ENCODE data around the gene FARP1.

The FARP1 gene

DNA sequence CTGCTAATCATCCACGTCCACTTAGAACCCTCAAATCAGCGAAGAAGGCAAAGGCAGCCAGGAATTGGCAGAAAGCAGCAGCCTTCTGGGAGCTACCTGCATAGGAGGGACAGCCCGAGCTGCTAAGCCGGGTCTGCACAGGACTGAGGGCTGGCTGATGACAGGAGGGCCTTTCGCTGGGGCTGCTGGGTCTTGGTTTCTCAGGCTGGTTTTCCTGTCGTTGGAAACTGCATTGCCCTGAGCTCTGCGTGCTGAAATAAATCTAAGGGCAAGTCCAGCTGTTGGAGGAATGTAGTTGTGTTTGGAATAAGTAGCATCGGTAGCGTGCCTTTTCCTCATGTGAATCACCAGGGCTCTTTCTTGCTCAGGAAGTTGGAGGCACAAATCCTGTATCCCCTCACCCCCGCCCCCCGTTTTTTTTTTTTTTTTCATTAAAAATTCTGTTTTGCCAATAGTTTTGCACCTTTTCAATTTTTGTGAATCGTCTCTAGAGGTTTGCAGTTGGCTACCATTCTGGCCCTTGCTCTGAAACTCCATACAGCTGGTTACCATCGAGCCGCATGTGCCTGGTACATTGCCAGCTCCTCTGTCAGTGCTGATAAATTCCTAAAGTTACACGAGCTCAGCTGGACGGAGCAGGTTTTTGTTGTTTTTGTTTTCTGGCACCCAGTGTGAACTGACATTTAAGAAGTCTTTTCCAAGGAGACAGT is 228.1 kb downstream of the FARP1 start:
- H3K9me3 ChIP-seq (ENCODE audit: control insufficient read depth, low read depth, low read length), result peaks cover 5% of the 10 kb centered on the region
- H3K27ac ChIP-seq (ENCODE audit: low read length), result no peak overlapping the region
- H3K27me3 ChIP-seq (ENCODE audit: control insufficient read depth, insufficient read depth, low read length), result no peaks in the 10 kb centered on the region
- no peak overlapping the region for H3K4me3 ChIP-seq (ENCODE audit: low read length)
- H3K4me1 ChIP-seq (ENCODE audit: control insufficient read depth, low read depth, low read length), result peaks cover 16% of the 10 kb centered on the region
- no peaks in the 10 kb centered on the region for H3K36me3 ChIP-seq (ENCODE audit: control insufficient read depth, low read depth, low read length)
- H3K9ac ChIP-seq (ENCODE audit: low read length), result no peak overlapping the region

DNA sequence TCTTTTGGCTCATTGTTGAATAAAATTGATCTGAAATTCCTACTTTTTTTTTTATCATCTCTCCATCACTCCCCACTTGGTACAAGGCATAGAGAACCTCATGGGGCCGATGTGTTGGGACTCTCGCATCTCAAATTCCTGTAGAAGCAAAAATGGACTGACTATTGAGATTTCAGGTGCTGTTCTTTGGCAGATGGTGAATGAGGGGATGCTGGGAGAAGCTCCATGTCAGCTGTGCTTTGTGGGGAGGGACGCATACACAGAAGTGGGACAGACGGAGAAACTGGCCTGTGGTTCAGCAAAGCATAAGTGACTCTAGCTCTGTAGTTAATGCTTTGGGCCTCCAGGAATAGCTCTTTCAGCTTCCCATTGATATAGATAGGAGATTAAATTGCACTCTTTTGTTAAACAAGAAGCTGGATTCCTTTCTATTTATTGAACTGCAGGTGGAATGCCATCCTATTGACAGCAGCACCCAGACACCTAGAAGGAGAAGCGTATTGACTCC is 228.7 kb downstream of the FARP1 start:
- no peak overlapping the region for H3K4me3 ChIP-seq (ENCODE audit: low read length)
- H3K27ac ChIP-seq (ENCODE audit: low read length), result no peak overlapping the region
- H3K4me1 ChIP-seq (ENCODE audit: control insufficient read depth, low read depth, low read length), result peaks cover 16% of the 10 kb centered on the region
- H3K9ac ChIP-seq (ENCODE audit: low read length), result no peak overlapping the region
- no peaks in the 10 kb centered on the region for H3K27me3 ChIP-seq (ENCODE audit: control insufficient read depth, insufficient read depth, low read length)
- peaks cover 5% of the 10 kb centered on the region for H3K9me3 ChIP-seq (ENCODE audit: control insufficient read depth, low read depth, low read length)
- H3K36me3 ChIP-seq (ENCODE audit: control insufficient read depth, low read depth, low read length), result no peaks in the 10 kb centered on the region

DNA sequence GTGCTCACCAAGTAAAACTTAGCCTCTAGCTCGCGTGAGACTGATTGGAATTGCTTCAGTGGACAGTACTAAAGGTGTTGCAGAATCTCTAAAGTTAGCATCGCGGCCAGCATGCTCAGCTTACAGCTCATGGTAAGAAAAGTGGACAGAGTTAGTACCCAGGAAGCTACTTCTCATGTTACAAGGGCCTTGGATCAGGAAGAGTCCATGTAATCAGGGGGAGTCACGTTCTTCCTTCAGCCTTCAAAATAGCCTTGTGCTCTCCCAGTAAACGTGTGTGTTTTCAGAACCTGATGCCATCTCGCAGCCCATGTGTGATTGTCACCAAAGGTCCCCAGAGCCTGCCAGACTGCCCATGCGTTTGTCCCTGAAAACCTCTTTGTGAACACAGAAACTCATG is 230.0 kb downstream of the FARP1 start:
- Histone ChIP-seq H3K27me3 (ENCODE audit: control insufficient read depth, insufficient read depth, low read length) (no peaks in the 10 kb centered on the region), H3K9me3 (ENCODE audit: control insufficient read depth, low read depth, low read length) (peaks cover 5% of the 10 kb centered on the region), H3K27ac (ENCODE audit: low read length) (no peak overlapping the region), H3K36me3 (ENCODE audit: control insufficient read depth, low read depth, low read length) (no peaks in the 10 kb centered on the region), H3K9ac (ENCODE audit: low read length) (no peak overlapping the region), H3K4me3 (ENCODE audit: low read length) (no peak overlapping the region), H3K4me1 (ENCODE audit: control insufficient read depth, low read depth, low read length) (peaks cover 16% of the 10 kb centered on the region)

DNA sequence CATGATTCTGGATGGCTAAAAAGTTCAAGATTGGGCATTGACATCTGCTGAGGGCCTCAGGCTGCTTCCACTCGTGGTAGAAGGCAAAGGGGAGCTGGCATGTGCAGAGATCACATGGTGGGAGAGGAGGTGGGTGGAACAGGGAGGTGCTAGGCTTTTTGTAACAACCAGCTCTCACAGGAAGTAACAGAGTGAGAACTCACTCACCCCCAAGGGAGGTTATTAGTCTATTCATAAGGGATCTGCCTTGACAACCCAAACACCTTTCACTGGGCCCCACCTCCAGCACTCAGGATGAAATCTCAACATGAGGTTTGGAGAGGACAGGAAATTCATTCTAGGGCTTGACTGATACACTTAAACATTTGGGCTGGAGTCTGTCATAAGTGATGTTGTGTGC is 231.9 kb downstream of the FARP1 start:
- Histone ChIP-seq H3K27ac (ENCODE audit: low read length) (no peak overlapping the region), H3K27me3 (ENCODE audit: control insufficient read depth, insufficient read depth, low read length) (no peaks in the 10 kb centered on the region), H3K36me3 (ENCODE audit: control insufficient read depth, low read depth, low read length) (no peaks in the 10 kb centered on the region), H3K9ac (ENCODE audit: low read length) (no peak overlapping the region), H3K9me3 (ENCODE audit: control insufficient read depth, low read depth, low read length) (peaks cover 5% of the 10 kb centered on the region), H3K4me3 (ENCODE audit: low read length) (no peak overlapping the region), H3K4me1 (ENCODE audit: control insufficient read depth, low read depth, low read length) (peaks cover 16% of the 10 kb centered on the region)

DNA sequence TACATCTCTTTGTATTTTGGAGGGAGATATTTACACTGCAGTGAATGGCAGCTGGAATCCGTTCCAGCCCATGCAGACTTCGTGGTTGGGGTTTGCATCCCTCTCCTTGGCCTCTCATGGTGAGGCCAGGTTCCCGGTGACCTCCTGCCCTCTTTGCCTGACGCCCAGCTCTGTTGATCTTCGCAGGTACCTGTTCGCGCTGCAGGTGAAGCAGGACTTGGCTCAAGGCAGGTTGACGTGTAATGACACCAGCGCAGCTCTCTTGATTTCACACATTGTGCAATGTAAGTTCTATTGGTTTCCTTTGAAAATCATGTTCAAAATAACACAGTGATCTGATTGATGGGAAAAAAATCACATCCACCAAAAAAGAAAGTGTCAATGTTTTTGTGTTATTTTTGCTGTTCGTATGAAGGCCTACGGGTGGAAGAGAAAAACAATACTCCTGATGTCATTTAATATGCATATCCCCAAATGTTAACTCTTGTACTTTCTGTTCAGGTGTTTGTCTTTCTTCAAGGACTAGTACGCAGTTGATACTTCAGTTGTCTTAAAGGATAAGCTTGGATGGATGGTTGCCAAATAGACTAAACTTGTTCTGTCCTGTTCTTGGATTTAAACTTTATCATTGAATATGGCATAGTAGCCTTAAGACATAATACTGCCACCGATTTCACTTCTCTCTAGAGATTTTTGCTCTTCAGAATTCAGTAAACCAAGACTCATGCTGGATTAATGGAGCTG is 234.9 kb downstream of the FARP1 start:
- H3K4me1 ChIP-seq (ENCODE audit: control insufficient read depth, low read depth, low read length), result peaks cover 2% of the 10 kb centered on the region
- peaks cover 5% of the 10 kb centered on the region for H3K9me3 ChIP-seq (ENCODE audit: control insufficient read depth, low read depth, low read length)
- H3K4me3 ChIP-seq (ENCODE audit: low read length), result no peak overlapping the region
- no peak overlapping the region for H3K27ac ChIP-seq (ENCODE audit: low read length)
- no peak overlapping the region for H3K9ac ChIP-seq (ENCODE audit: low read length)
- no peaks in the 10 kb centered on the region for H3K36me3 ChIP-seq (ENCODE audit: control insufficient read depth, low read depth, low read length)
- no peaks in the 10 kb centered on the region for H3K27me3 ChIP-seq (ENCODE audit: control insufficient read depth, insufficient read depth, low read length)

DNA sequence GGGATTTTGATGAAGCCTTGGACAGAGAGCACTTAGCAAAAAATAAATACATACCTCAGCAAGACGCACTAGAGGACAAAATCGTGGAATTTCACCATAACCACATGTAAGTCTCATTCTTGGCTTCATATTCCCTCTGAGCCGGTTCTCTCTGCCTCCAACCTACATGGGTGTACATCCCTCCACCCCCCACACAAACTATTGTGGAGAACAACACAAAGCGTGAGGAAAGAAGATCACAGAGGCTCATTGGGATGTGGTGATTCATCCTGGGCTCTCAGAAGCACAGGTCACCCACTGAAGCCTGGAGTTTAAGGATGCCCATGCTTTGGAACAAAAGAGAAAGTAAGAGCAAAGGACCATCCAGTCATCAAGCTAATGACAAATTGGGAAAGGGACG is 241.8 kb downstream of the FARP1 start:
- H3K4me3 ChIP-seq (ENCODE audit: low read length), result no peak overlapping the region
- H3K9ac ChIP-seq (ENCODE audit: low read length), result no peak overlapping the region
- no peaks in the 10 kb centered on the region for H3K4me1 ChIP-seq (ENCODE audit: control insufficient read depth, low read depth, low read length)
- H3K27me3 ChIP-seq (ENCODE audit: control insufficient read depth, insufficient read depth, low read length), result no peaks in the 10 kb centered on the region
- peaks cover 23% of the 10 kb centered on the region for H3K36me3 ChIP-seq (ENCODE audit: control insufficient read depth, low read depth, low read length)
- H3K27ac ChIP-seq (ENCODE audit: low read length), result no peak overlapping the region
- no peaks in the 10 kb centered on the region for H3K9me3 ChIP-seq (ENCODE audit: control insufficient read depth, low read depth, low read length)

DNA sequence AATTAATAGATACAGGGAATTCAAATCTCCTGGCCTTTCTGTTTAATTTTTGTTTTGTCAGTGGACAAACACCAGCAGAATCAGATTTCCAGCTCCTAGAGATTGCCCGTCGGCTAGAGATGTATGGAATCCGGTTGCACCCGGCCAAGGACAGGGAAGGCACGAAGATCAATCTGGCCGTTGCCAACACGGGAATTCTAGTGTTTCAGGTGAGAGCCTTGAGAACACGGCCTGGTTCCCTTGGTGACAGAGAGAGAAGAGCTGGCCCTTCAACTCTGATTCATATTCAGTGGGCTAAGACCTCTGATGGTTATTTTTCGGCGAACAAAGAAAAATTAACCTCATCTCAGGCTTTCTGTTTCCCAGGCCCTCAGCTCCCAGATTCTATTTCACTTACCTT is 242.7 kb downstream of the FARP1 start:
- no peak overlapping the region for H3K27ac ChIP-seq (ENCODE audit: low read length)
- no peaks in the 10 kb centered on the region for H3K9me3 ChIP-seq (ENCODE audit: control insufficient read depth, low read depth, low read length)
- H3K36me3 ChIP-seq (ENCODE audit: control insufficient read depth, low read depth, low read length), result peaks cover 30% of the 10 kb centered on the region
- H3K4me3 ChIP-seq (ENCODE audit: low read length), result no peak overlapping the region
- H3K9ac ChIP-seq (ENCODE audit: low read length), result no peak overlapping the region
- no peaks in the 10 kb centered on the region for H3K27me3 ChIP-seq (ENCODE audit: control insufficient read depth, insufficient read depth, low read length)
- no peaks in the 10 kb centered on the region for H3K4me1 ChIP-seq (ENCODE audit: control insufficient read depth, low read depth, low read length)

DNA sequence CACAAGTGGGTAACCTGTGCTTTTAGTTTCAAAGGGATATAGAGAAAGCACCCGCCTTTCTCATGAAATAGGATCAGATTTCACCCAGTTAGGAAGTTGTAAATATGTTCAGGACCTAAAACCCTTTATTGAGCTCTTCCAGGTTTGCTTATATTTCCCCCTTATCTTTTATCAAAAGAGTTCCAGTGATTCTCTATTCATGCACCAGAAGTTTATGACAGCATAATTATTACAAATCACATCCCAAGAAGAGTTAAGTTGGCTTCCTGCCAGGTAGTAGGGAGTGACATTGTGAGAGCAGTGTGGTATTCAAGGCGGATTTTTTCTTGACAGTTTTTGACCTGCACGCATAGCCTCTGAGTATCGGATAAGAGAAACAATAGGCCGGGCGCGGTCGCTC is 243.7 kb downstream of the FARP1 start:
- Histone ChIP-seq H3K27ac (ENCODE audit: low read length) (no peak overlapping the region), H3K4me1 (ENCODE audit: control insufficient read depth, low read depth, low read length) (no peaks in the 10 kb centered on the region), H3K9ac (ENCODE audit: low read length) (no peak overlapping the region), H3K36me3 (ENCODE audit: control insufficient read depth, low read depth, low read length) (peaks cover 33% of the 10 kb centered on the region), H3K4me3 (ENCODE audit: low read length) (no peak overlapping the region), H3K27me3 (ENCODE audit: control insufficient read depth, insufficient read depth, low read length) (no peaks in the 10 kb centered on the region), H3K9me3 (ENCODE audit: control insufficient read depth, low read depth, low read length) (no peaks in the 10 kb centered on the region)

DNA sequence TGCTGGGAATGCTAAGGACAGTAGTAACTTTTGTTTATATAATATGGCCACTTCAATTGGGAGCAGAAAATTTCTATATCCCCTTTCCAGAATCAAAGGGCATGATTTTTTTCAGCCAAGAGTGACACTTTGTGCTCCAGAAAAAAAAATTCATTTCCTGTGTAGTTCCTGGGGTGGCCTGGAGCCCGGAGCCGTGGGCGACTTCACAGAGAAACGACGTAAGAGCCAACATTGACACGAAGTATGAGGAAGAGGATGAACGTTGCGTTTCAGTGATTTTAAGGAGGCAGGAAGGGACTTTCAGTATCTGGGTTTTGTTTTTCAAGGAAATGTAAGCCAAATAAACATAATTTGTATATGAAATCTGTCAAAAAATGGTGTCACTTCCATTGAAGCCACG is 246.4 kb downstream of the FARP1 start:
- Histone ChIP-seq H3K4me1 (ENCODE audit: control insufficient read depth, low read depth, low read length) (no peaks in the 10 kb centered on the region), H3K4me3 (ENCODE audit: low read length) (no peak overlapping the region), H3K9me3 (ENCODE audit: control insufficient read depth, low read depth, low read length) (no peaks in the 10 kb centered on the region), H3K9ac (ENCODE audit: low read length) (no peak overlapping the region), H3K36me3 (ENCODE audit: control insufficient read depth, low read depth, low read length) (peaks cover 41% of the 10 kb centered on the region), H3K27ac (ENCODE audit: low read length) (no peak overlapping the region), H3K27me3 (ENCODE audit: control insufficient read depth, insufficient read depth, low read length) (no peaks in the 10 kb centered on the region)

DNA sequence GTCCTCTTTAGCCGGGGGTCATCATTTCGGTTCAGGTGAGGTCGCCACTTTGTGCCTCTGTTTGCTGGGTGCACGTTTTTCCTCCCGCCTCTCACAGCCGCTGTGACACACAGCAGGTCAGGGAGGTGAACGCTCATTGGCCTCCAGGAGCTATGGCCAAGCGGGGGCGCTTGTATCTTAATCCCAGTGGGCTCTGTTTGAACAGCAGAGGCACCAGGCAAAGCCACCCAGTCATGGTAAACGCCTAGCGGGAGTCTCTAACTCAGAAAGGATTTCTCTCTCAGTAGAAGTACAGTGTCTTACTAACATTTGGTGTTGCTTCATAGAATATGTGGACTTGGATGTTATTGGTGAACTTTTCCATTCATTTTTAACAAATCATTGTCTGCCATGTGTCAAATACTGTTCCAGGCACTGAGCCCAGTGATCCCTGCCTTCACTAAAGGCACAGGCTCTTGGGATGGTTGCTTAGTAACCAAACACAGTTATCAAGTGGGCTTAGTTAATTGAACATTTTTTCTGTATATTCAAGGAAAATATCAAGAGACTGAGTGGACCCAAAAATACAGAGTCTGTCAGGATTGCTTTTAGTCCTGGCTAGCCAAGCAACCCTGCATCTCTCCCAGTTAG is 247.3 kb downstream of the FARP1 start:
- H3K27me3 ChIP-seq (ENCODE audit: control insufficient read depth, insufficient read depth, low read length), result no peaks in the 10 kb centered on the region
- no peak overlapping the region for H3K4me3 ChIP-seq (ENCODE audit: low read length)
- H3K4me1 ChIP-seq (ENCODE audit: control insufficient read depth, low read depth, low read length), result no peaks in the 10 kb centered on the region
- H3K36me3 ChIP-seq (ENCODE audit: control insufficient read depth, low read depth, low read length), result peaks cover 33% of the 10 kb centered on the region
- no peak overlapping the region for H3K9ac ChIP-seq (ENCODE audit: low read length)
- H3K9me3 ChIP-seq (ENCODE audit: control insufficient read depth, low read depth, low read length), result no peaks in the 10 kb centered on the region
- H3K27ac ChIP-seq (ENCODE audit: low read length), result no peak overlapping the region

DNA sequence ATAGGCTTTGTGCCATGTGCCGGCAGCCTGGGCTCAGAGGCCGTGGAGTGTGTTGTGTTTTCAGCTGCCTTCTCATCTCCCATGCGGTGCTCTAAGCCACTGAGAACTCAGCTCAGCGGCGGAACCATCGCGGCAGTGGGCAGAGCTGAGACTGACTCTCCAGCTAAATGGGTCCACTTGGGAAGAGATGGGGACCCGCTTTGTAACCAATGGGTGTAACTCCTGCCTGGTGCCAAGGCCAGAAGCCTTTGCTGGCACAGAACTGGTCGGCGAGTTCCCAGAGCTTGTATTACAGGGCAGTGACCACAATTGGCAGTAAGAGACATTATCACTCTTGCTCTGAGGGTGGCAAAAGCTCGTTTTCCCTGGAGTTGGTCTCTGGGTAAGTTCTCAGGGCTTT is 251.0 kb downstream of the FARP1 start:
- no peak overlapping the region for H3K27ac ChIP-seq (ENCODE audit: low read length)
- H3K9me3 ChIP-seq (ENCODE audit: control insufficient read depth, low read depth, low read length), result no peaks in the 10 kb centered on the region
- peaks cover 26% of the 10 kb centered on the region for H3K36me3 ChIP-seq (ENCODE audit: control insufficient read depth, low read depth, low read length)
- peaks cover 8% of the 10 kb centered on the region for H3K4me1 ChIP-seq (ENCODE audit: control insufficient read depth, low read depth, low read length)
- no peaks in the 10 kb centered on the region for H3K27me3 ChIP-seq (ENCODE audit: control insufficient read depth, insufficient read depth, low read length)
- no peak overlapping the region for H3K9ac ChIP-seq (ENCODE audit: low read length)
- H3K4me3 ChIP-seq (ENCODE audit: low read length), result no peak overlapping the region
